NOMO-1 (cell line): ENCODE results near the gene TBXAS1.
"Not testable (repeated sequence)": the region's sequence is repeated elsewhere in the genome, so short reads cannot be mapped to it uniquely, and the experiment has no call there.

ENCODE experiments used
- DNase-seq, 2 experiments: peaks; one replicate each; lab custom pipeline; 2025; ENCODE audit not compliant: unreplicated experiment in 2 of 2; lab: John Stamatoyannopoulos, UW

Gene TBXAS1

DNA sequence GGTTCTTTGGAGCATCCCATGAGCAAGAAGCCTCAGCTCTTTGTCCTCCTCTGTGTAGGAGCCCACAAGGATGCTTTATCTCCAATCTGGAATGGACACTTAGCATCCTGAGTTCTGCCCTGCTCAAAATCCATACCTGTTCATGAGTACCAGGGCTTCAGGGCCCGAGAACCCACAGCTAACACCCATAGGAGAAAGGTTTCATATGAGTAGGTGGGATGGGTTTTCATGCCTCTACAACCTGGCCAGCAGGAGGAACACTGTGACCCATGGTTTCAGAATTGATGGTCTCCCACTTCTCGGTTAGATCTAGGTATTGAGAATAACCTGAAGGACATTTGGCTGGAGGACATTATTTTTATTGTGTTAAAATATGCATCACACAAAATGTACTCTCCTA is 57.8 kb downstream of the TBXAS1 start:
- no peak for DNase-seq

DNA sequence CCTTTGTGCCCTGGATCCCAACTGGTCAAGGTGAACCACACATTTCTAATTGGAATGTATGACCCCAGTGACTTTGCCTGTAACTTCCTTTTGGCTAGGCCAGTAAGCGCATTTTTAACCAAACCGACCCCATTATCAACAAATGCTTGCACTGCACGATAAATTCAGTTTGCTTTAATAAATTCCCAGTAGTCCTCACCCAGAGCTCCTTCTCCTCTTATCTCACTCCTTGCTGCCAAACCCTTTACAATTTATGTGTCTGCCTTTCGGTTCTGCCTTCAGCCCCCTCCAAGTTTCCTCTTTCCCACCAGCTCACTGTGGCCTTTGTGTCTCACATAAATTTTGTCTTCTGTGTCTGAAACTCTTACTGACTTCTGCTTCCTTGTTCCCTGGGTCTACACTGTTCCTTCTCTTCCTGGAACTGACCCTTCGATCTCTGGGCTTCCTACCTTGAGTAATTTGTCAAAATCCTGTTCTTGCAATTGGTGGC is 59.0 kb downstream of the TBXAS1 start:
- peak; percentile 19 to 65 for DNase-seq

DNA sequence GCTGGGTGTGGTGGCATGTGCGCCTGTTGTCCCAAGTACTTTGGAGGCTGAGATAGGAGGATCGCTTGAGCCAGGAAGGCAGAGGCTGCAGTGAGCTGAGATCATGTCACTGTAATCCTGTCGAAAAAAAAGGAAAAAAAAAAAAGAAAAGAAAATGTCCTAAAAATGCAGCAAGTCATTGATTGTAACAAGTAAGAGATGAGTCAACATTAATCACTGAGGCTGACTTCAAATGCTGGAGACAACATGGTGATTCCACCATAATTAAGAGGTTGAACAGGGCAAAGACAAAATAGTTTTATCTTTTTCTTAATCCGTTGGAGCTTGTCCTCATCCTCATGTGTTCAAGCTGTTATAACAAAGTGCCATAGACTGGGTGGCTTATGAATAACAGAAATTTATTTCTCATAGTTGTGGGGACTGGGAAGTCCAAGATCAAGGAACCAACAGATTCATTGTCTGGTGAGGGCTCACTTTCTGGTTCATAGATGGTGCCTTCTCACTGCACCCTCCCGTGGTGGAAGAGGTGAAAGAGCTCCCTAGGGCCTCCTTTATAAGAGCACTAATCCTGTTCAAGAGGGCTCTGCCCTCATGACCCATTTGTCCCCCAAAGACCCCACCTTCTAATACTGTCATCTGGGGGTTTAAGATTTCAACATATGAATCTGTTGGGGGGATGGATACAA is 60.3 kb downstream of the TBXAS1 start:
- no peak for DNase-seq

DNA sequence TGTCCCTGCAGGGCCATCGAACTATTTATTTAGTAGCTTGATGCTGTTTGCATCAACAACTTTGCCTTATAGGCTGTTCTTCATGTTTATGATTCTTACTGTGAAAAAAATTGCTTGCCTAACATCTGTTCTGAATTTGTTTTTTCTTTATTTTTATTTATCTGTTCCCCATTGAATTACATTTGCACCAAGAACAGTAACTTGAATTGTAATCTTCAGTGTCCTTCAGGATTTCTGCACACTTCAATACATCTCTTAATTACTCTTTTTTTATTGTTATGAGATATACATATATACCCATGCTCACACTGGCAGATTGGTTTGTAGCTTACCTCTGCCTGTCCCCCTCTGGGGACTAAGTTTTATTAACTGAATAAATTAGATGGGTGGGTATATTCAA is 64.4 kb downstream of the TBXAS1 start:
- DNase-seq: no peak

DNA sequence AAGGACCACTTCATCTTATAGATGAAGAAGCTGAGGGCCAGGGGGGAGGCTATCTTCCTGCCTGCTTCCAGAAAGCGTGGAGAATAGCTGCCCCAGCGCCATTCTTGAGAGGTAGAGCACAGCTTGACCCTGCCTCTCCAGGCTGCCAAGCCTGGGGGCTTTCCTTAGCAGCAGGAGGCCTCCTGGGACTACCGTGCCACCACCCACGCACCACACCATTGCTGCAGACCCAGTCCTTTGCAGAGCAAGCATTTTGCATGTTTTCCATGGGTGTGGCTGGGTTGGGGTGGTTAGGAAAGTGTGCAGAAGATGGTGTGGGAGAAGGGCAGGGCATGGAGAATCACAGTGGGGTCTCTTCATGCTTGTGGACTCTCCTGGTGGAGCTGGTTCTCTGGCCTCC is 64.9 kb downstream of the TBXAS1 start:
- DNase-seq: no peak

DNA sequence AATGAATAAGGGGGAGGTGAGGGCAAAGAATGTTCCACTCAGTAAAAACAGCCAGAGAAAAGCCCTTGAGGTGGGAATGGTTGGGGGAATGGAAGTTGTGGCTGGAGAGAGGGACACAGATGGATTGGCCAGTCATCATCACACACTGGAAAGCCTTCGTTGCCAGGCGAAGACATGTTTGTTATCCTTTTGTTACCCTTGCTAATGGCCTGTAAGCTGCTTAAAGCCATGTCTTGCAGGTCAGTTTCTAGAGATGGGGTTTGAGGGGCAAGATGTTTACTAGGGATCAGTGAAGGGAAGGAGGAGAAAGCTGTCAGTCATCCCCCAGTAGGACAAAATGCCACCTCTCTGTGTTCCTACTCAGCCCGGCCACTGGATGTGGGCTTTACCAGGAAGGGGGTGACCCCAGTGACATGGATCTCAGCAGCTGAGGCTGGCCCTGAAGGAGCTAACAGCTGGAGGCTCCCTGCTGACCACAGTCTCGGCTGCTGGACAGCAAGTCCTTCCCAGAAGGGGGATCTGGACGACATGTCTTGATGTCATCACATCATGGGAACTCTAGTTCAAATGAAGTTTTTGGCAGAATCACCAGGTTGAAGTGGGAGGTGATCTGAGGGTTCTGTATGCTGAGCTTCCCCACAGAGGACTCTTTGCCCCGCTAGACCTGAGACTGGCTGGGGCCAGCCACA is 66.2 kb downstream of the TBXAS1 start:
- DNase-seq: no peak

DNA sequence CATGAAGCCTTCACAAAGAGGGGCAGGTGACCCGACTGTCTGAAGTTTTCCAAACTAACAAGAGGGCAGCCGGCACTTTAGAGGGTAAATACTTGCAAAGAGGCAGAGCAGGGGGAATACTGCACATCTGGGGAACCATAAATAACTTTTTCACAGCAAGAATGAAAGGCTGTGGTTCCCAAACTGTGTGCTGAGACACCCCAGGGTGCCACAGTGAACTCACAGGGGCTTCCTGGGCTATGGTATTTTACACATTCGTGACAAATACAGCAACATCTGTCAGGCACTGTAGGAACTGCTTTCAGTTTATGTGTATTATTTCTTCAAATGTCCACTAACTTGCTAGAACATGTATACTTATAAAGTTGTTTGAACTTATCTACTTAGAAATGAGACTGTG is 67.2 kb downstream of the TBXAS1 start:
- no peak for DNase-seq

DNA sequence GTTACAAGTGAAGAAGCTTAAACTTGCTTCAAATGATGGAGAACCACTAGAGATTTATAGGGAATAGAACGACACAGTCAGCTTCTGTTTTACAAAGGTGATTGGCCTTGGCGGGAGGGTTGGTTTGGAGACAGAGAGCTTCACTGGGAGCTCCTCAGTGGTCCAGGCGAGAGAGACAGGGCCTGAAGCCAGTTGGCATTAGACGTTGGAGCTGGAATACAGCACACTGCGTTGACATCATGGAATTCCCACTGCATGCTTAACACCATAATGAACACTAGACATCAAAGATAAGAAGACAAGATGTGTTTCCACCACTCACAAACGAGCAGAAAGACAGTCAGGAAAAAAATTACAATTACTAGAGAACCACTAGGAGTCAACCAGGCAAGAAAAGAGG is 67.8 kb downstream of the TBXAS1 start:
- no peak for DNase-seq

DNA sequence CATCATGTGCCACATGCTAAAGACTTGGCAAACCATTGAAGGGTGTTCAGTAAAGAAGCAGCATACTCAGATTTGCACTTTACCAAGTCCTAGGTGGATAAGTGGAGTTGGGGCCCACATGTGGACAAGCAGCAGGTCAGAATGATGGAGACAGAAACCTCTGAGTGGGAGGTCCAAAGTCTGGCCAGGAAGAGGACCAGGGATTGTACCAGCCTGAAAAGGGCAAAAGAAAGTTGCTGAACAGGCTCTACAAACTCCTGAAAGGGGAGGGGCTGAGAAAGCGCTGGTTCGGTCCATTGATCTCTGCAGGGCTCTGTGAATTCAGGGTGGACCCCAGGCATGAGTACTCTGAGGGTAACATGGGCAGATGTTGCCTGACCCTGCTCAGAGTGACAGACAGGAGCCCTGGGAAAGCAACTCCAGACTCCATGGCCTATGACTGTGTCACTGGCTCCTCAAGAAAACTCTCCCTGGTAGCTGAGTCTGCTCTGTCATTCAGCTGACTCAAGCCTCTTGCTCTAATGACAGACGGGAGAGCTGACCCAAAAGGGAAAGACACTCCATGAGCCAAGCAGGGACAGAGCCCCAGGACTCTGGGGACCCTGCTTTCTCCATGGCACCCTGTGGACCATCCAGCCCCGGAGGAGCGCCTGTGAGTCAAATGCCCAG is 68.5 kb downstream of the TBXAS1 start:
- DNase-seq: no peak

DNA sequence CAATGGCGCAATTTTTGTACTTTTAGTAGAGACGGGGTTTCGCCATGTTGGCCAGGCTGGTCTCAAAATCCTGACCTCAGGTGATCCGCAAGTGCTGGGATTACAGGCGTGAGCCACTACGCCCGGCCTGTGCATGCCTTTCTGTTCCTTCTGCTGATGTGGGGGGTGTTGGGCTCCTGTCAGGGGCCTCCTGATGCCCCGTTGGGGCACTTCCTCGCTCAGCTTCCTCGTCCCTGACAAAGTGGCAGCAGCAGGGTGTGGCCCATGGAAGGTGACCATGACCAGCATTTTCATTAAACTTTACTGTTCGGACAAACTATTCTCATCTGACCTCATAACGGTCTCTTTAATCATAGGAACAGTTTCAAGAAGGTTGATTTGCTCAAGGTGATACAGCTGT is 69.4 kb downstream of the TBXAS1 start:
- DNase-seq: no peak

DNA sequence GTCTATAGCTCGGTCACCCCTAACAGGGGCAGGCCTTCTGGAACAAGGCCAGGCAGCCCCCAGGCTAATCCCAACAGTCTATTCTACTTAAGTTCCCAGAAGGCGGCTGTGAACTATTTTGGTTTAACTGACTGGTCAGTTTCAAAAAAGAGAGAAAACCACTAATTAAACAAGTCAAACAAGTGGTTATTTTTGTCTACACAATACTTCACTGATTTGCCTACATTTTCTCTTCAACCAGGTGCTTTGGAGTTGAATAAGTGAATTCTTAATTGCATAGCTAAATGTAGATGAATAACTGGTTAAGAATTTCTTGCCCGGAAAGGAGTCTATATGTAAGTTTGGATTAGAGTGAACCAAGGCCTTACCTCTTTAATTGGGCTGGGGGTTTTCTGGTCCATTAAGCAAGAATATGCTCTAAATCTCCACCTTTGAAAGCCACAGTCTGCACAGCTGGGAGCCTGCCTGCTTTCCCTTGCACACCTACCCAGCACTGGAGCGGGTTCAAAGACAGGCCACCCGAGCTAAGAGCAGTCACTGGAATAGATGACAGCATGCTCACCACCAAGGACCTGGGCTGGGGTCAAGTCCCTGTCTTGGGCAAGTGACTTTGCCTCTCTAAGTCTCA is 70.4 kb downstream of the TBXAS1 start:
- no peak for DNase-seq

DNA sequence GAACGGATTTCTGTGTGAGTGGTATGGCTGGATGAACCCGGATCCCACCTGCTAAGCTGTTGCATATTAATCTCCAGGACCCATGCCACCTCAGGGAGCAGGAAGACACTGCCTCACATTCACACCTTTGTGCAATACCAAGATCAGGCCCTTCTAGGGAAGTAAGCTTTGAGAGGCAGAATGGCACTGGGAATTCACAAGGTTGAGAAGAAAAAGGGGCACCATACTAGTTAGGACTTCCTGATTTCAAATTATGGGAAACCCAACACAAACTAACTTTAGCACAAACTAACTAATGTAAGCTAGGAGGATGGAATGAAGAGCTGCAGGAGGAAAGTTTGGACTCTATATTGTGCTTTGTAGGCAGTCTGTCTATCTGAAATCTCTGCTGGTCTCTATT is 71.3 kb downstream of the TBXAS1 start:
- DNase-seq: no peak

DNA sequence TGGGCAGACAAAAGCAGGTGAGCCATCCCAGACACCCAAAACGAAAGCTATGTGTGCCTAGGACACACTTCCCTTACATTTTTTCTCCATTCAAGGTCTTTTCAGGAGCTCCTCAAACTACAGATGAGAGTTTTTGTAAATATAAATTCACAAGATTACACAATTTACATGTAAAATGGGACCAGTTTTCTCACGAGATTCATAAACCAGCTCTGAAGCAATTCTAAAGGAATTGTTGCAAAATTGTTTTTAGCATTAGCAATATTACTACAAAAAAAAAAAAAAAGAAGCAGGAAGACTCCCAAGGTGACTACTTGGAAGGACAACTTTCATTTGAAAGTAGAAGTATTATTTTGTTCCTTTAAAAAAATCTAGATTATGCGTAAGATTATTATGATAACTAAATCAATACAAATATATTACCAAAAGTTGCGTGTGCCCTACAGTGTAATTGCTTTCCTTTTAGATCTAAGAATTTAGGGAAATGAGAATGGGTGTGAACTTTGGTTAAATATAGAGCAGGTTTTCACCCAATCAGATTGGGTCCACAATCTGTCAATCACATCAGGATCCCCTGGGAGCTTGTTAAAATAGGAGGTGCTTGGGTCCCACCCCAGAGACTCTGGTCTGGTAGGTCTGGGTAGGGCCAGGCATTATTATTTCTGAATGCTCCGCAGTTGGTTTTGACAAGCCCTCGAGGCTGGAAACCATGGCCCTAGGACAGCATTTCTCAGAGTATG is 72.2 kb downstream of the TBXAS1 start:
- peak; percentile 56 to 63 for DNase-seq

DNA sequence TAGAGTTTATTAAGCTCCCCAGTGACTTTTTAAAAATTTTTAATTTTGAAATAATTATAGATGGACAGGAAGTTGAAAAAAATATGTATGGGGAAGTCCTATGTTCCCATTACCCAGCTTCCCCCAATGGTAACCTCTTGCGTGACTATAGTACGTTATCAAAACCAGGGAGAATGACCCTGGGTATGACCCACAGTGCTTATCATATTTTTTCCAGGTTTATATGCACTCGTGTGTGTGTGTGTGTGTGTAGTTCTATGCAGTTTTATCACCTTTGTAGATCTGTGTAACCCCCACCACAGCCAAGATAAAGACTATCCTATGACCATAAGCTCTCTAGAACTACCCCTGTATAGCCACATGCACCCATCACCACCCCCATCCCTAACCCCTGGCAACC is 72.8 kb downstream of the TBXAS1 start:
- DNase-seq: no peak

DNA sequence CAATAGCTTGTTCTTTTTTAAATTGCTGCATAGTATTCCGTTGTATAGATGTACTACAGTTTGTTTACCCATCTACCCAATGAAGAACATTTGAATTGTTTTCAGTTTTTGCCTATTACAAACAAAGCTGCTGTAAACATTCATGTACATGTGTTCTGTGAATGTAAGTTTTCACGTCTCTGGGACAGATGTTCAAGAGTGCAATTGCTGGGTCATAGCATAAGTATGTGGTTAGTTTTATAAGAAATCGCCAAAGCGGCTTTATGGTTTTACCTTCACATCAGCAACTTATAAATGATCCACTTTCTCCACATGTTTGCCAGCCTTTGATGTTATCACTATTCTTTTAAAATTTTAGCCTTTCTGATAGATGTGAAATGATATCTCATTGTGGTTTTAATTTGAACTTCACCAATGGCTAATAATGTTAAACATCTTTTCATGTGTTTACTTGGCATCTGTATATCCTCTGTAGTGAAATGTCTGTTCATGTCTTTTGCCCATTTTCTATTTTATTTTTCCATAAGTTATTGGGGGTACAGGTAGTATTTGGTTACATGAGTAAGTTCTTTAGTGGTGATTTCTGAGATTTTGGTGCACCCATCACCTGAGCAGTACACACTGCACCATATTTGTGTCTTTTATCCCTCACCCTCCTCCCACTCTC is 73.5 kb downstream of the TBXAS1 start:
- DNase-seq: no peak

DNA sequence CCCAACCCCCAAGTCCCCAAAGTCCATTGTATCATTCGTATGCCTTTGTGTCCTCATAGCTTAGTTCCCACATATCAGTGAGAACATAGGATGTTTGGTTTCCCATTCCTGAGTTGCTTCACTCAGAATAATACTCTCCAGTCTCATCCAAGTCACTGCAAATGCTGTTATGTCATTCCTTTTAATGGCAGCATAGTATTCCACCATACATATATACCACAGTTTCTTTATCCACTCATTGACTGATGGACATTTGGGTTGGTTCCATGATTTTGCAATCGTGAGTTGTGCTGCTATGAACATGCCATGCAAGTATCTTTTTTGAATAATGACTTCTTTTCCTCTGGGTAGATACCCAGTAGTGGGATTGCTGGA is 74.0 kb downstream of the TBXAS1 start:
- not testable (repeated sequence) for DNase-seq

DNA sequence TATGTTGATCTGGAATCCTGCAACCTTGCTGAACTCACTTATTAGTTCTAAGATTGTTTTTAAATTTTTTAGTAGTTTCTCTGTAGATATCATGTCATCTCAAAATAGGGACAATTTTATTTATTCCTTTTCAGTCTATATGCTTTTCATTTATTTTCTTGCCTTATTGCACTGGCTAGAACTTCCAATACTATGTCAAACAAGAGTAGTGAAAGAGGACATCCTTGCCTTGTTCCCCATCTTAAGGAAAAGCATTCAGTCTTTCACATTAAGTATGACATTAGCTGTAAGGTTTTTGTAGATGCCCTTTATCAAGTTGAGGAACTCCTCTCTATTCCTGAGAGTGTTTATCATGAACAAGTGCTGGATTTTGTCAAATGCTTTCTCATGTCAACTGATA is 77.8 kb downstream of the TBXAS1 start:
- DNase-seq: no peak

DNA sequence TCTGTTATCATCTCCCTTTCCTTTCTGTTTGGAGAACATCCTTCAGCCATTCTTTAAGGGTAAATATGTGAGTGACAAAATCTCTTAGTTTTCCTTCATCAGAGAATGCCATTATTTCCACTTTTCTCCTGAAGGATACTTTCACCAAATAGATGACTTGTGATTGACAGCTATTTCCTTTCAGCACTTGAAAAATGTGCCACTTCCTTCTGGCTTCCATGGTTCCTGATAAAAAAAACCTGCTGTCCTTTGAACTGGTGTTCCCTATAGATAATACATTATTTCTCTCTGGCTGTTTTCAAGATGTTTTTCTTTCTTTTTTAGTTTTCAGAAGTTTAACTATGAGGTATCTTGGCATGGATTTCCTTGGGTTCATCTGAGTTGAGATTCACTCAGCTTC is 79.7 kb downstream of the TBXAS1 start:
- no peak for DNase-seq

DNA sequence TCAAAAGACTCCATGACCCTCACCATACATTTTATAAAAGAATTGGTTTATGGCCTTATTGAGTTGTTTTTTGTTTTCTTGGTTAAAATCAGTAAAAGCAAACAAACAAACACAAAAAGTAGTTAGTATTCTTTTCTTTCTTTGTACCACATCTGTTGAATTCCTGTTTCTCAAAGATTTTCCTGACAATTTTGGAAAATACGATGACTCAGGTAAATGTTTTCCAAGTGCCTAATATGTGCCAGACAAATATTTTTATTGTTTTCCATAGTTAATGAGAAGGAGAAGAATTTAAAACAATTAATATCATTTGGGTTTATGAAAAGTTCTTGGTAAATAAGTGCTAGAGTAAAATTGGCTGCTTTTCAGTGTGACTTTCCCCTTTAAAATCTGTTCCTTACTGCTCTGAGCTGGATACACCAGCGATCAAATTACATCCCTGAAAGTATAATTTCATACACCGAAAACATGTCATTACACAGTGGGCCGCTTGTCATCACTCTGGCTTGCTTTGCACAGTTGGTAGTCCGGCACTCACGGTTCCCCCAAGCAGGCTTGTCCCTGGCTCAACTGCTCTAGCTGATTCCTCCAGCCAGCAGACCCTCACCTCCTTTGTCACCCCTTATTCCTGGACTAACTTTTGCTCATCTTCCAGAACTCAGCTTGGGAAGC is 80.5 kb downstream of the TBXAS1 start:
- no peak for DNase-seq
